Measurements from ENCODE around the gene CDHR3.

Gene CDHR3

GRCh38 chr7:106069471-106070200 lies 106.6 kb downstream of the CDHR3 start:
- no peak for DNase-seq

DNA sequence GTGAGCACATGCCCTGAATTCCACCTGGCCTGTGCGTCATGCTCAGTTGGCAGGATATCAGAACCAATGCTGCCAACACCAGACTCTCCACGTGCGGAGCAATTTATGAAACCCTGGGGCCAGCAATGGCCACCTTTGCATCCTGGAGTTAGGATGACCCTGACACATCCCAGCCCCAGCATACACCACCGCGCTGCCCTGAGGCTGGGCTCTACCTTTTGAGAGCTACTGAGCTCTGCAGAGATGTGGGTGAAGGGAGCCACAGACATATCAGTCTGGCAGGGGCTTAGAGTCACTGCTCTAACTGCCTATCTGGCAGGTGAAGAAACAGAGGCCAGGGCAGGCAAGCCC lies 107.1 kb downstream of the CDHR3 start:
- DNase-seq = no peak

- peak; percentile 39 for DNase-seq
Measured at GRCh38 chr7:106070567-106071254, 107.6 kb downstream of the CDHR3 start.

- DNase-seq = peak; percentile 64
Measured at GRCh38 chr7:106071356-106071998, 108.4 kb downstream of the CDHR3 start.

DNA sequence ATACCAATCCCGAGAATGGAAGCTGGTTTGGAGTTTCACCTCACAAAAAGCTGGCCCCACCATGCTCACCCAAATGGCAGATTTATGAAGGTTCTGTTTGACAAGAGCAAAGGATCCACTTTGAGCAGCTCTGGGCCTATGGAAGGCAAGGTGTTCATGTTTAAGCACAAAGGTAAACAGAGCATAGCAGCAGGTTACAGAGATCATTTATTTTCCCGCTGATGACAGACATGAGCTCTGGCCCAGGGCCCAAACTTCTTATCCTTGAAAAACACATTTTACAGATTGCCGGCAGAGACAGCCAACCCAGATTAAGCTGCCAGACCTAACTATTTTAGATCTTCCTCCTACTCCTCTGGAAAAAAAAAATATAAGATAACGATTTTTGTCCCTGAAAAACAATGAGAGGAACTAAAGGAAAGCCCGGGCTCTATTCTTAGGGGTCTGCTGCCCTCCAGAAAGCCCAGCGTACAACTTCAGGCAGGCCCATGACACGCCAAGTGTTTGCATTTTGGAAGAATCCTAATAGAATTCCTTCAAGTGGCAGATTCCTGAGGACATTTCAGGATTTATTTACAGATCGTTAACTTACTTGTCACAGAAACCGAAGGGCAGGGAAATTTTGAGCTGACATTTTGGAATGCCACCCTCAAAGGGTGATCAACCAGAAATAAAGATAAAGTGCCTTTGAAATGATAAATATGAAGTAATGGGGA lies 109.1 kb downstream of the CDHR3 start:
- DNase-seq = peak; percentile 64

DNA sequence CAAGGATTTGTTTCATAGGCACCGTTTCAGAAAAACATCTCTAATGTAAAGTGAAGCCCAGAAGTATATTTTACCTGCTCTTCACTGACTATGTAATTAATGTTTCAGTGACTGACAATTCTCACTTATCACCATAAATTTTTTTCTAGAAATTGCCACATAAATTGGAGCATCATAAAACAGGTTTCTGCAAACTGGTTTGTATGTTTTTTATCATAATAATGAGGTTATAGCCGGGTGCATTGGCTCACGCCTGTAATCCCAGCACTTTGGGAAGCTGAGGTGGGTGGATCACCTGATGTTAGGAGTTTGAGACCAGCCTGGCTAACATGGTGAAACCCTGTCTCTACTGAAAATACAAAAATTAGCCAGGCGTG lies 109.6 kb downstream of the CDHR3 start:
- DNase-seq = no peak

DNA sequence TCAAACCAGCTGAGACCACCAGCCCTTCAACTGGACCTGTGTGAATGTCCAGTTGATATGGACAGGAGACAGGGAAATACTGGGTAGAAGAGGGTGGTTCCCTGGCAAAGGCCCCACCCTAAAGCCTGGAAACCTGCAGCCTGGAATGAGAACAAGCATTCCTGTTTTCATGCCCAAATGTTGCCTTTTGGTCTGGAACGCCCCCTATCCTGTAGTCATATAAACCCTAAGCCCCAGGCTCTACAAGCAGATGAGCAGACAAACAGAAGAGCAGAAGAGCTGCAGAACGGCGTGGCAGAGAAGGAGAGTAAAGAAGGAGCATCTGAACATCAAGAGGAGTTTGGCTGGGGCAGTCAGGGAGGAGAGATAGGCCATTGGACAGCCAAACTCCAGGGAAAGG lies 110.6 kb downstream of the CDHR3 start:
- no peak for DNase-seq

GRCh38 chr7:106074257-106074656 lies 111.2 kb downstream of the CDHR3 start:
- no peak for DNase-seq

- no peak for DNase-seq
Measured at GRCh38 chr7:106075937-106076336, 112.9 kb downstream of the CDHR3 start.

DNA sequence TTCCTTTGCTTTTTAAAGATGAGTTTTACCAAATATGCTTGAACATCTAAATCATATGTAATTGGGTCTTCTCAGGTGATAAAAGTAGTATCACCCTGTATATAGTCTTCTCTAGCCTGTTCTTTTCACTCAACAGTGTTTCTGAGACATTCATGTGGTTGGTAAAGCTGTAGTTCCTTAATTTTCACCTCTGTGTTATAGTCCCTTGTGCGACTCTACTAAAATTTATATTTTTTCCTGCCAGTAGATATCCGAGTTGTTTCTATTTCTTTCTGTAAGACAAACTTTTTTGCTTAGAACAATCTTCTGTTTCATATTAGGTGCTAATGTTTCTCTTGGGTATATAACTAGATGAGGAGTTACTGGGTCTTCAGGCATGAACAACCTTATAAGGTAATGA lies 113.5 kb downstream of the CDHR3 start:
- DNase-seq = no peak

GRCh38 chr7:106080300-106080987 lies 117.4 kb downstream of the CDHR3 start:
- no peak for DNase-seq

DNA sequence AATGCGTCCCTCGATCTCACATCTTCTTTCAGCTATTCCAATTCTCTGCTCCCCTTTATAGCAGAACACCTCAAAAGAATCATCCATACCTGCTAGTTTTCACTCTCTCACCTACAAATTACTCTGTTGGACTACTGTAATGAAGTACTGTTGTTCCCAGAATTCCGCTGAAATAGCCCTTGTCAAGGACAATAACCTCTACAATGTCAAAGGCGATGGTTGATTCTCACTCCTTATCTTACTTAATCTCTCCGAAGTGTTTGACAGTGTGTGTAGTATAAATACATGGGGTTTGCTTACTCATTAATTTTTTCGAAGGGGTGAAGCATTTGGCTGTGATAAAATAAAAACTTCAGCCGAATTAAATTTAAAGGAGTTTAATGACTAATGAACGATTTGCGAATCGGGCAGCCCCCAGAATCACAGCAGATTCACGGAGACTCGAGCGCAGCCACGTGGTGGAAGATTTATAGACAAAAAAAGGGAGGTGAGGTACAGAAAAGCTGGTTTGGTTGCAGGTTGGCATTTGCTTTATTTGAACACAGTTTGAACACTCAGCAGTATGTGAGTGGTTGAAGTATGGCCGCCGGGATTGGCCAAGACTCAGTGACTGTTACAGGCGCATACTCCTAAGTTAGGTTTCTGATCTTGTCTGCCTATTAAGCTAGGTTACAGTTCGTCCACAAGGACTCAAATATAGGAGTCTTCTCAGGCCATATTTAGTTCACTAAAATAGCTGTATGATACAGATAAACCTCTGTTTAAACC lies 119.2 kb downstream of the CDHR3 start:
- DNase-seq = no peak

Measured in NCI-H510A (cell line).